AG20443 (cell line): ENCODE results near the gene RASSF8.

Source experiments
- DNase-seq: peaks from one replicate; pipeline ENCODE4 v3.0.0; 2012; ENCODE audit warnings: low spot score, mixed read lengths

The RASSF8 gene

GRCh38 chr12:25958428-25959070 is at the start of gene RASSF8:
Gene RASSF8, plus strand, starts transcription at chr12:25958682. Its CDS starts 96,662 bp downstream, at chr12:26055344.
- DNase-seq: peak; percentile 94

DNA sequence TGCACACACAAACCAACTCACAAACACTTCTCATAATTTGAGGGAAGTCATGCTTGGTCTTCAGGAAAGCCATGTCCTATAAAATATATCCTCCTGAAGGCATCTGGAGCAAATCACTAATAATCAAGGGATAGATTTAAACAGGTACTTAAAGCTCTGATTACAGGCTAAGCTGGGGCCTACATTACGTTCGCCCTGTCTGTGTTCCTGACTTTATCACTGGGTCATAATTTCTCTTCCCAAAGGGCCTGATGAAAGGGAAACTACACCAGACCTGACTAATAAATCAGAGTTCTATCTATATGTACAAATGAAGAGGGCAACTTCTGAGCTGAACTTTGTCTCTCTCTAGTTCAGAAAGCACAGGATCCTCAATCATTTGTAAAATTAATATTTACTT is 43.9 kb upstream of the RASSF8 start:
- DNase-seq: no peak

- no peak for DNase-seq
Observed at GRCh38 chr12:25924491-25925001, 33.9 kb upstream of the RASSF8 start.

GRCh38 chr12:25925064-25925463 is 33.4 kb upstream of the RASSF8 start:
- DNase-seq: no peak

GRCh38 chr12:25926536-25926935 is 31.9 kb upstream of the RASSF8 start:
- no peak for DNase-seq

GRCh38 chr12:25929142-25929541 is 29.3 kb upstream of the RASSF8 start:
- no peak for DNase-seq

- no peak for DNase-seq
Observed at GRCh38 chr12:25932971-25933370, 25.5 kb upstream of the RASSF8 start.

DNA sequence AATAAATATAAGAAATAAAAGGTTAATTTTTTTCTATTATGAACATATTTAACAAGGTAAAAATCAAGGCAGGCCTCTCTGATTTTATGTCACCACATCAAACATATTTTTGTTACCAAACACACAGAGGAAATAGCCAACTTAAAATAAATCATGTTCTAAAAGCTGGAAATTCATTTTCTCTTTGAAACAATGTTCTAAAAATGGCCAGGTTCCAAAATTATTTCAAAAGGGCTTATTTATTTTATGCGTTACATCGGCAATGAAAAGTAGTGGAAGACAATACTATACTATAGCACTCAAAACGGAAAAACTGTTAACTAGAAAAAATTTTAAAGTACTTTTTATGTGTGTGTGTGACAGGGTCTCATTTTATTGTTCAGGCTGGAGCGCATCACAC is 24.0 kb upstream of the RASSF8 start:
- no peak for DNase-seq

GRCh38 chr12:25935355-25936144 is 22.9 kb upstream of the RASSF8 start:
- peak; percentile 30 for DNase-seq

DNA sequence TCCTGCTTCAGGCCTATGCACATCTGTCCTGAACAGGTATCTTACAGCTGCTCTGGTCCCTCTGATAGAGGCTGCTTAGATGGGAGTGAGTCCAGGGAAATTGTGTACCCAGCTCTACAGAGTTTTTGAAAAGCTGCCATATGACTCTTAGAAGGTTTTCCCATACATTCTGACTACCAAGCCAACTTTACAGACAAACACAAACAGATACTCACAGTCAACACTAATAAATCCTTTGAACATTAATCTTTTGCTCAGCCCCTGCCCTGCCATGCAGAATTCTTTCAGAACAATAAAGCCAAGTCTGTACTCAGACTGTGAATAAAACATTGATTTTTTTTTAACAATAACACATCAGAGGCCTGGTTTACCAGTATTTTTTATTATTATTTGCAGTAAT is 21.4 kb upstream of the RASSF8 start:
- no peak for DNase-seq

GRCh38 chr12:25938581-25938980 is 19.9 kb upstream of the RASSF8 start:
- no peak for DNase-seq

DNA sequence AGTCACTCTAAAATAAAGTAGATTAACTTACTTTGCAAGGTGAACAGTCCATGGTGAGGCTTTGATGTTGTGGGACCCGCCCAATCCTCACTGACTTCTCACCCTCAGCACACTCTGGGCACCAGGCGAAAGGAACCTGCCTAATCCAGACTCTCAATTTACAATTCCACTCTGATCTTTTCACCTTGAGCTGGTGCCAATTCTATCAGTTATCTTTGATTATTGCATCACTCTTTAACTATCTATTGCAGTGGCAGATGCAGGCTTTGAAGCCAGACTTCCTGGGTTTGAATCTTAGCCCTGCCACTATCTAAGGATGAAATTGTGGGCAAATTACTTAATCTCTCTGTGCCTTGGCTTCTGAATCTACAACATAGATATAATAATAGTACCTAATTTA is 18.9 kb upstream of the RASSF8 start:
- DNase-seq: no peak

DNA sequence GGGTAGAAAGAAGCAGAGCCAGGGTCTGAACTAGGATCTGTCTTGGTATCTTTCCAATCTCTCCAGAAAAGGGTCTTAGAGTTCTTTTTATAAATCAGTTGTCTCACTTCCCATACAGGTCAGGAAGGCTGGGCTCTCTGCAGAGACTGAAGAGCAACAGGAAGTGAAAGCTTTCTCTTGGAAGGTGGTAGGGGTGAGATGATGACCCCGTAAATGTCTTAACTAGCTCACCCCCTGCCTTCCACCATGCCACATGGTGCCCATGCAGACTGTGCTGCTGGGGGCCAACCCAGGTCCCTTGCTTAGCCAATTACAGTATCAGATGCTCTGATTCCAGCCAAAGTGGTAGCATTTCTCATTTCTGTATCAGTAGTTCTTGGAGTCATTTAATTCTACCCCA is 17.6 kb upstream of the RASSF8 start:
- DNase-seq: no peak

- peak; percentile 40 for DNase-seq
Observed at GRCh38 chr12:25942709-25943108, 15.8 kb upstream of the RASSF8 start.

DNA sequence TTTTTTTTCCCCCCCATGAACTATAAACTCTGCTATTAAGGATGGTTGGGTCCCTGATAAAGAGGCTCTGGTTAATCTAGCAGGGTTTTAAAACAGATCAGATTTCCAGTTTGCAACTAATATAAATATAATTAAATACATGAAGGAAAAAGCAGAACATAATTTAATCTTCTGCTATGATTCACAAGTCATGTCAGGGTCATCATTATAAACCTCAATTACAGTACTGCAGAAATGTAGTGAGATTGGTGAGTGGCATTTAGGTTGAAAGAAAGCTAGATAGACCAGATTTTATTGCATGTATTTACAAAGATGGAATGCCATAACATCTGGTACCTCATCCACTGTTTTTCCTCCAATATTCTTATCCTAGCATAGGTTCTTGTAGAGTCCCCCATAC is 14.5 kb upstream of the RASSF8 start:
- no peak for DNase-seq

DNA sequence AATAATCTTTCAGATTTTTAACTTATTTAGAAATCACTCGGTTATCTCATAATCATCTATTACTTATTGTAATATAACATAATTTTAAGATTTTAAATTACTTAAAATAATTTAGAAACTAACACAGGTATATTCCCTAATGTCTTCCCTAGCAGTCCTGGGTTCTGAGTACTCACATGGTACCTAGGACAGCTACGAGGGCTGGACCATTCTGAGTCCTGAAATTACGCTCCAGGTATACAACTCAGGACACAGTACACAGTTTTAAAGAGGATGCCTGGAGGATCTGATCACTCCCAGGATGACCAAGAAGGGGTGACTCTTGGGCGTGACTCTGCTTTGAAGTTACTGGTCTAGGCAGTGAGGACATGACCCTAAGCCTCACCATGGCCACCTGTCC is 9.1 kb upstream of the RASSF8 start:
- no peak for DNase-seq

DNA sequence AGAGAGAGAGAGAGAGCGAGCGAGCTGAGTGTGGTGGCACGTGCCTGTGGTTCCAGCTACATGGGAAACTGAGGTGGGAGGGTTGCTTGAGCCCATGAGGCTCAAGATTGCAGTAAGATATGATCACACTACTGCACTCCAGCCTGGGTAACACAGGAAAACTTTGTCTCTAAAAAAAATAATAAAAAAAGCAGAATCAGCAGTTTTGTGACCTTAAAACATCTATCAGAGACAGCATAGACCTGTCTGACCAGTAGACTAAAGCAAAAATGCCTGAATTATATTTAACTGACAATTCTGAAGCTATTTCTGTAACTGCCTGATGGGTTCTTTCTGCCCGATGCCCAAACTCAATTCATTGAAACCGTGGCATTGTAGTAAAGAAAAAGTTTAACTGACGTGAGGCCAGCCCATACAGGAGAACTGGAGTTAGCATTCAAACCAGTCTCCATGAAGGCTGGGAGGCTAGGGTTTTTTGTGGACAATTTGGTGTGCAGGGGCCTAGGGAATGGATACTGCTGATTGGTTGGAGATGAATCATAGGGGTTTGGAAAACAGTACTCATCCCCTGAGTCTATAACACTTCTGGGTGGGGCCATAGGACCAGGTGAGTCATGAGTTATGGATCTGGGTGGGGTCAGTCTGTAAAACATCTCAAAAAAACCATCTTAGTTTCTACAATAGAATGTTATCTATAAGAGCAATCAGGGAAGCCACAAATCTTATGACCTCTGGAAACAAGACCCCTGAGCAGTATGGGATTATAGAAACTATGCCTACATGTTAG is 8.0 kb upstream of the RASSF8 start:
- DNase-seq: no peak

DNA sequence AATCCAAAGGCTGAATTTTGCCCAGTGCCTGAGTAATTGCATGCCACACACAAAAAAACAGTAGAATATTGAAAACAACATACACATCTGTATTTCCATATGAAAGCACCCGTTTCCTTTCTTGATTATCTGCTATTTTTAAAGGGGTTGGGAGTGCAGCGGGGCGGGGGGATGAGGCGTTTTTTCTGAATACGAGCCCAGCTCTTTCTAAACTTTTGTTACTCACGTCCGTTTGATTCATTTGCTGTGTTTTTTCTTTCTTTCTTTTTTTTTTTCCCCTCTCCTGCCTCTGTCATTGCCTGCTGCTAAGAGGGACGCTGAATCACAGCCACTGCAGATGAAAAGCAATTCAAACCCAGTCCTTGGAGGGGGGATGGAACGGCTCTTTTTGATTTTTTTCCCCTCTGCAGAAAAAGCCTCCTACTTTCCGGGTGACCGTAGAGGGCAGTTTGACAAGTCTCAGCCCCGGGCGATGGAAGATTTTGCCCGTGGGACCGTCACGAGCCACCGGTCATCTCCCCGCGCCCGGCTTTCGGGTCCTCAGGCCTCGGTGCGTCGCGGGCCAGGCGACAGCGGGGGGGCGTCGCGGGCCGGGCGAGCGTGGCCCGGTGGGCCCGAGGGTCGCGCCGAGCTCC is 572 bp upstream of the RASSF8 start:
- peak; percentile 61 for DNase-seq

DNA sequence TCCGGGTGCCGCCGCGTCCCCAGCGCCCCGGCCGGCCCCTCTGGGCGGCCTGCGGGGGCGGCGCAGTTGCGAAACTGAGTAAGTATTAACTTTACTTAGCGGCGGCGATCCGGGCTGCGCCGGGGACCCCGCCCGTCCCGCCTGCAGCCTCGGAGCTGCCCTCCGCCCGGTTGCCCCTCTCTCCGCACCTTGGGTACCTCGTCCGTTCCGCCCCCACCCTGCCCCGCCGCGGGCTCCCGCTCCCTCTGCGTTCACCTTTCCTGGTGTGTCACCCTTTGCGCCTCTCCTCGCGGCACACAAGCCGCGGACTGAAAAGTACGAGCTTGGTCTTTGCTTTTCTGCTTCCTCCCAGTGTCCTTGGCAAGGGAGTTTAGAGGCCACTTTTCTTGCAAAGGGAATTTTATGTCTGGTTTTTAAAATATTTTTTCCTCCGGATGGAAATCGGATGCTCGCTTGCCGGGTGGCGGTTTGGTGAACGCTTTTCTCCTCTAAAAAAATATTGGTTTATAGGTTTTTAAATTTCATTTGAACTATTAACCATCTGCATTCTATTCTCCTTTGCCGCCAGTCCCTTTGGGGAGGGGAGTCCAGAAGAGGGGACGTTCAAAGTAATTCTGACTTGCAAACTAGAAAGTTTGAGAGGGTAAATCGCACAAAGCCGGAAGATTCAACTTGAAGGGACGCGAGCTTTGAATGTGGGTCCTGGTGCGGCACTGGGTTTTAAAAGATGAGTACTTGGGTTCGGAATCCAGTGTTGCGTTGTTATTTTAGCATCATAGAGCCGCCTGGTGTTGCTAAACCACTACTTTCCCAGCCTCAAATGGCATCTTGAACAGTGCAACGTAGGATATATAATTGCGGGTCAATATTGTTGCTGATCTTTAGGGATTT is 834 bp downstream of the RASSF8 start:
- DNase-seq: peak; percentile 70

DNA sequence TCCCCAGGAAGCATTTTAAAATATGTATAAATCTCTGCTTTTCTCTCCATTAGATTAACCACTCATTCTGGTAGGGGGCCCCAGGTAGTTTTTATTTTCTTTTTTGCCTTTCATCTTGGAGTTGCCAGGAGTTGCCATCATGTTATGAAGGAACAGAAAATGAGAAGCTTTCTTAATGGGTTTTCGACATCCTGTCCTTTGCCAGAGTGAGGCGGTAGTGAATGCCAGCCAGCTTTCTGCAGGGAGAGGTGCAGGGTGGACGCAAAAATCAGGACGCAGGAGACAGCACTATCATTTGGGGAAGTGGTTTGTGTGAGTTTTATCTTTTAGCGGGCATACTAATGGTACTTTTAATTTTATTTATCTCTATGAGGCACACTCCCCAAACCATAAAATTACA is 1.7 kb downstream of the RASSF8 start:
- DNase-seq: peak; percentile 27

DNA sequence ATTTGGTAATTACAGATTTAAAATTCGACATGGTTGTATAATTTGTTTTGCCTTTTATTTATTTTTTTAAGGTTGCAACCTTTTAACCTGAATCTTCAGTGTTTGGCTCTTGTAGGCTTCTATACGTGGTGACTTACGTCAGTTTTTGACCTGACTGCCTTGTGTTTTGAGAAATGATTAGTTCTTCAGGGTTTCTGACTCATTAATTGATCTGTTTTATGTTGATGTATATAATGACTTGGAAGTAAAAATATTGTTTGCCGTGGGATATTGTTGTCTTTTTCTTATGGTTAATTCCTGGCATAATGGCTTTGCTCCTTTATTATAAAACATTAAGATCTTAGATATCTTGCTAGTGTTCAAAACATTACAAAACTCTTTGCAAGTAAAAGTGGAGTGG is 2.5 kb downstream of the RASSF8 start:
- no peak for DNase-seq
